NCI-H2171 treated with DMSO at 0.1 percent for 48 hours (cell line): Measurements from ENCODE around the gene GOLGB1.

Experiments used
- DNase-seq: peaks from one replicate; lab custom pipeline; 2025; lab: John Stamatoyannopoulos, UW

Gene GOLGB1

GRCh38 chr3:121637922-121638321 lies 111.6 kb downstream of the GOLGB1 start:
- DNase-seq = no peak

- no peak for DNase-seq
Observed at GRCh38 chr3:121630355-121630754, 119.2 kb downstream of the GOLGB1 start.

- no peak for DNase-seq
Observed at GRCh38 chr3:121629601-121630000, 119.9 kb downstream of the GOLGB1 start.

DNA sequence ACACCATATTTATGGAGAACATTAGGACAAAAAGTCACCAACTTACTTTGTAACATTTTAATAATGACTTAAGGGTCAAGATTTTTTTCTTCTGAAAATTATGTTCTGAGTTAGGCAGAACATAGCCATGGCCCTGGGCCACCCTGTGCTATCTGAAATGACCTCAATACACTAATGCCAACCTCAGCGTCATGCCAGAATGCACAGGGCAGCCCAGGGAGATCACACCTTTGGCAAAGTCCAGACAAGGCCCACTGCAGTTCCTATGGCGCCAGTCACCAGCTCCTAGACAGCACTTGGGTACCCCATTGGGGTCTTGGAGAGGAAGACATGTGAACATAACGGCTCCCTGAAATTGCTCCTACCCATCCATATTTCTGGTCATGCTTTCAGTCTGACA lies 121.9 kb downstream of the GOLGB1 start:
- no peak for DNase-seq

GRCh38 chr3:121627211-121627610 lies 122.3 kb downstream of the GOLGB1 start:
- no peak for DNase-seq

DNA sequence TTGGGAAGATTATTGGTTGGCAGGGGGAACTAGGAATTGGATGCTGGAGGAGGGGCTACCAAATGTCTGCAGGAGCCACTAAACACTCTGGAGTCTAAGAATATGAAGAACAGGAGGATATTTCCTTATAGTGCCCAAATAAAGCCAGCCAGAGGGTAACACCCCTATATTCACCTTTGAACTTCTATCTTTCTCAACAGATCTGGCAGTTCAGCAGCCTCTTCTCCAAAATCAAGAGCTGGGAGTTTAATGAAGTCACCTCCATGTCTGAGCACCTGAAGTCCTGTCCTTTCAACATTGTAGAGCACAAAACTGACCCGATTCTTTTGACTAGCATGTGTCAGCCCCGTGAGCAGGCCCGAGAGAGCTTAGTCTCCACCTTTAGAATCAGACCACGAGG lies 123.0 kb downstream of the GOLGB1 start:
- DNase-seq = no peak

- no peak for DNase-seq
Observed at GRCh38 chr3:121624147-121624899, 125.2 kb downstream of the GOLGB1 start.

DNA sequence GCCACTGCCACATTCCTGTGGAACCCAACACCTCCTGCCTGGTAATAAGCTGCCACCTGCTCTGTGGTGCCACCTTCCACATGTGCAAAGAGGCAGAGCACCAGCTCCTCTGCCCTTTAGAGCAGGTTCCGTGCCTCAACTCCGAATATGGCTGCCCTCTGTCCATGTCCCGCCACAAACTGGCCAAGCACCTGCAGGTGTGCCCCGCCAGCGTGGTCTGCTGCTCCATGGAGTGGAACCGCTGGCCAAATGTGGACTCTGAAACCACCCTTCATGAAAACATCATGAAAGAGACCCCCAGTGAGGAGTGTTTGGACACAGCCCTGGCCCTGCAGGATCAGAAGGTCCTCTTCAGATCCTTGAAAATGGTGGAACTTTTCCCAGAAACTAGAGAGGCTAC lies 128.1 kb downstream of the GOLGB1 start:
- DNase-seq = no peak

GRCh38 chr3:121619691-121620090 lies 129.8 kb downstream of the GOLGB1 start:
- no peak for DNase-seq
